Hematopoietic multipotent progenitor cell treated with erythropoietin and hydrocortisone succinate and interleukin-3 and kit ligand, for 17 days (in vitro differentiated cells): ENCODE results near the gene TRERF1.

Experiments used
- DNase-seq: peaks from one replicate; pipeline ENCODE4 v3.0.0-alpha.2; 2015; ENCODE audit warnings: low spot score

TRERF1 gene

DNA sequence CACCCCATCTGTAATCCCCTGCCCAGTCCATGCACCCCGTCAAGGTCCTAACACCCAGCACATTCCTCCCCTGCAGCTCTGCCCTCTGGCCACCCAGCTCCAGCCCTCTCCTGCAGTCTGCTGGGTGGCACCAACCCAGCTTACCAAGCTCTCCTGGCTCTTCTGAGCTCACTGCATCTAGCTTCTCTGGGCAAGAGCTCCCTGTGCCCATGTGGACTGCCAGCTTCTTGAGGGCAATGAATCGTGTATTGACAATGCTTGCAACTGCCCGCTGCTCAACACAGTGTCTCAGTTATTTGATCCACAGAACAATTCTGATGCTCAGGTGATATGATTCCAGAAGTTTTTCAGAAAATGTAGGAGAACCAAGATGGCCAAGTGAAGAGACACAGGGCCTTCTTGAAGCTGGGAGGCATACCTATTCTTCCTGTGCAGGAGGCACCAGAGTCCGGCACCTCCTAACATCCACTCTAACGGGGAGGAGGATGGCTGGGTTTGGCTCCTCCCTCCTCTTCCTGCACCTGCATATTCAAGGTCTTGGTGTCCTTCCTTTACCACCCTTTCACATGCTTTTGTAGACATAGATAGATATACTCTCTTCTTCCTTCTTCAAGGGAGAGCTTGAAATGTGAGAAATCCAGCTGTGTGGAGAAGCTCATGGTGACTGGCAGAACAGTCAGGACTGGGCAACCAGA lies 85.6 kb downstream of the TRERF1 start:
- no peak for DNase-seq

DNA sequence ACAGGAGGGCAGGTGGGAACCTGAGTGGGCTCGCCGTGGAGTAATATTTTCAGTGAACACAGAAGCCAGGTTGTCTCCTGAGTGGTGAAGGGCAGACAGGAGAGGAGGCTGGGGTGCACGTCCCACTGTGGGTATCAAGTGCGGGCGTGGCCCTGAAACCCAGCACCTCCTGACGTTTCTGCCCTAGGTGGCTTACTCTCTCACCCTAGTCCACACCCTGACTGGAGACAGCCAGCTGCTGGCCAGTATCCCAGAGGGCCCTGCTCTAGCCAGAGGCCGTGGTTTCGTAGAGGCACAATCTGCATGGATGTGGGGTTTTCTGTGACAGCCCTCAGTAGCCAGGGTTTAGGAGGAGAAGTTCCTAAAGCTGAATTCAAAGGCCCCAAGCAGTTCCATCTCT lies 86.7 kb downstream of the TRERF1 start:
- no peak for DNase-seq

DNA sequence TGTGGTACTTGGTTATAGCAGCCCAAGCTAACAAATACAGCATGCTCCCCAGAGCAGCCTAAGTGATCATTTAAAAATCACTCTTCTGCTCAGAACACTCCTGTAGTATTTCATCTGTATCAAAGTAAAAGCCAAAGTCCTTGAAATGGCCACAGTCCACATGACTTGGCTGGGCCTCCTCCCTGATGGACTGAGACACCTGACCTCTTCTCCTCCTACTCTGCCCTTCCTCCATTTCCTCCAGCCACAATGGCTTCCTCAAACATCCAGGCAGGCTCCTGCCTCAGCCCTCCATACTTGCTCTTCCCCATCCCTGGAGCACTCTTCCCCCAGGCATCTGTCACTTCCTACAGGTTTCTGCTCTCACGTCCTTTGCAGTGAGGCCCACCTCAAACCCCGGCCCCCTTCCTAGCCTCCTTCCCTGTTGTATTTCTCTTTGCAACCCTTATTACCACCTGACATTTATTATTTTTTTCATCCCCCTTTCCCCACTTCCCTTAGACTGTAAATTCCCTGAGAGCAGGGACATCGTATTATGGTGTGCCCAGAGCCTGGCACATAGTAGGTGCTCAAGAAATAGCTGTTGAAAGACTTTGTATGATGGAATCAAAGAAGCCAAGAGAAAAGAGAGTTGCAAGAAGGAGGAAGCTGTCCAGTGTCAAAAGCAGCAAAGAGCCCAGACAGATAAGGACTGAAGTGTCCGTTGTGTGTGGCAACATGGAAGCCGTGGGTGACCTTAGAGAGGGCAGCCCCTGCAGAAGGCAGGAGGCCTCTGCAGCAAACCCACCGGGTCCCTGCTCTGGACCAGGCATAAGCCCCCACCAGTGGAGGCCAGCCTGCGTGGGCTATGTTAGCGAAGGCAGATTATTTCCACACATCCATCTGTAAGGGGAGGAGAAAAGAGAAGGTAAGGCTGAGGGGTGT lies 87.5 kb downstream of the TRERF1 start:
- no peak for DNase-seq

DNA sequence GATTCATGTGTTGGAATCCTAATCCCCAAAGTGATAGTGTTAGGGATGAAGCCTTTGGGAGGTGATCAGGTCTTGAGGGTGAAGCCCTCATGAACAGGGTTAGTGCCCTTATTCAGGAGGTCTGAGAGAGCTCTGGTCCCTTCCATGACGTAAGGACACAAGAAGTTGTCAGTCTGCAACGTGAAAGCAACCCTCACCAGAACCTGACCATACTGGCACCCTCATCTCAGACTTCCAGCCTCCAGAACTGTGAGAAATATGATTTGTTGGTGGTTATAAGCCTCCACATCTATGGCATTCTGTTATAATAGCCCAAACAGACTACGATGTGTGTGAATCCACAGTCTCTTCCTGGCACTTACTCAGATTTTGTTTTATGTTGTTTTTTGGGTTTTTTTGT lies 90.7 kb downstream of the TRERF1 start:
- no peak for DNase-seq

DNA sequence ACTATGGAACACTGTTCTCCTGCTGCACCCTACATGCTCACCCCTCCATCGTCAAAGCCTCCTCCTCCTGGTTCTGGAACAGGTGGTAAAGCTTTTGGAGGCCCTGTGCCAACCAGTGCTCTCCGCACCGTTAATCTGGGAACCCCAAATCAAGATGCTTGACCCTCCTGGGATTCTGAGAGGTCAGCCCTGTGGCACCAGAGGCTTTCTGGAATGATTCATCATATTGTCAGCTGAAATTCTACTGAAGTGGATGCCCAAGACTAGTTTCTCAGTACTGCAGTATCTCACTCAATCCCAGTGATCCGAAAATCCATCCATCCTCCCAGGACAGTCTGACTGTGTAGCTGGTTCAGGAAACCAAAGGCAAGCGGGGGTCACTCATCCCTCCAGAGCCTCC lies 92.7 kb downstream of the TRERF1 start:
- no peak for DNase-seq

DNA sequence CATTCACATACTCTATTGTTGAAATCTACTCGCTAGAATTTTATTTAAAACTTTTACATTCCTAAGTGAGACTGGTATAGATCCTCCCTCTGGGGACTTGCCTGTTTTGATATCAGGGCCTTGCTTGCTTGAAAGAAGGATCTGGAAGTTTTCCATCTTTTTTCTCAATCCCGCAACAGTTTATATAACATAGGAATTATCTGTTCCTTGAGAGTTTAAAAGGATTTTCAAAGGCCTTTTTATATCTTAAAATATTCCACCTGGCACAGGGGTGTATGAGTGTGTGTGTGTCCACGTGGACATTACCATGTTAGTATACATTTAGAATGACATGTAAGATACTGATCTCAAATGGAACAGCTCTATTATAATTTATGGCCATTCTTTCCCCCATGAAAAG lies 96.3 kb downstream of the TRERF1 start:
- no peak for DNase-seq

DNA sequence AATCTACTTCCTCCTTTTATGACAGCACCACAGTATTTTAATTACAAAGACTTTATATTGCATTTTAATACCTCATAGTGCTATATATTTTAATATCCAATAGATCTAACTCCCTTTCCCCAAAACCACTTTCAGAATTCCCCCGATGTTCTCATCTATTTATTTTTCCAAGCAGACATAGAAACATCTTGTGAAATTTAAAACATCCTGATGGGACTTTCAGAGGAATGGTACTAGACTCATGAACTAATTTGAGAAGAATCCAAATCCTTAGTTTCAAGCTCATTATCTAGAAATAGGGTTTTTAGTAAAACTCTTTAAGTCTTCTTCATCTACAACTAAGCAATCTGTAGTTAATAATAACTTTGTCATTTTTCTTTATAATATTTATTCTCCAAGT lies 97.0 kb downstream of the TRERF1 start:
- no peak for DNase-seq

DNA sequence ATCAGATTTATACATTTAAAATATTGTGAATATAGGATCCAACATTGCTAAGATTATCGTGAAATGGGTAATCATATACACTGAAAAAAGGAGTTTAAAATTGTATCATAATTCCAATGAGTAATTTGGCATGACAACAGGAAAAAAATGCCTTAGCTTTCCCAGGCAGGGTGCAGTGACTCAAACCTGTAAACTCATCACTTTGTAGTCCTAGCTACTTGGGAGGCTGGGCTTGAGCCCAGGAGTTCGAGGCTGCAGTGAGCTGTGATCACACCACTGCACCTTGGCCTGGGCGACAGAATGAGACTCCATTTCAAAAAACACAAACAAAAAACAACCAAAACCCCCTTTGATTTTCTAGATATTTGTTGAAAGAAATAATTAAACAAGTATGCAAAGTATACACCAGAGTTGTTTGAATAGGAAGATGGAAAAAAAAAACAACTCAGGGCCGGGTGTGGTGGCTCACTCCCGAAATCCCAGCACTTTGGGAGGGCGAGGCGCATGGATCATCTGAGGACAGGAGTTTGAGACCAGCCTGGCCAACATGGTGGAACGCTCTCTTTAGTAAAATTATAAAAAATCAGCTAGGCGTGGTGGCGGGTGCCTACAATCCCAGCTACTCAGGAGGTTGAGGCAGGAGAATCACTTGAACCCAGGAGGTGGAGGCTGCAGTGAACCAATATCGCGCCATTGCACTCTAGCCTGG lies 98.7 kb downstream of the TRERF1 start:
- DNase-seq, result no peak

DNA sequence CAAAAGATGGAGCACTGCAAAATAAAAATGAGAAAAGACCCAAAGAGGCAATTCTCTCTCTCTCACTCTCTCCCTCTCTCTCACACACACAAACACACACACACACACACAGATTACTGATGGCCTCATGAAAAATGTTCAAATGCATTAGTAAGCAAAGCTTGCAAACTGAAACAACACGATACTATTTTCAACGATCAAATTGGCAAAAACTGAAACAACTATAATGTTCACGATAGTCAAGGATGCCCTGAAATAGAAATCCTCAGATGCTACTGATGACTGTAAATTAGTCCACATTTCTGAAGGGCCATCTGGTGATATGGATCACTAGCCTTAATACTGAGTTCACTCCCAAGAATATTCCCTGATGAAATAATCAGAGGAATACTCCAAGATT lies 100.8 kb downstream of the TRERF1 start:
- DNase-seq, result no peak

DNA sequence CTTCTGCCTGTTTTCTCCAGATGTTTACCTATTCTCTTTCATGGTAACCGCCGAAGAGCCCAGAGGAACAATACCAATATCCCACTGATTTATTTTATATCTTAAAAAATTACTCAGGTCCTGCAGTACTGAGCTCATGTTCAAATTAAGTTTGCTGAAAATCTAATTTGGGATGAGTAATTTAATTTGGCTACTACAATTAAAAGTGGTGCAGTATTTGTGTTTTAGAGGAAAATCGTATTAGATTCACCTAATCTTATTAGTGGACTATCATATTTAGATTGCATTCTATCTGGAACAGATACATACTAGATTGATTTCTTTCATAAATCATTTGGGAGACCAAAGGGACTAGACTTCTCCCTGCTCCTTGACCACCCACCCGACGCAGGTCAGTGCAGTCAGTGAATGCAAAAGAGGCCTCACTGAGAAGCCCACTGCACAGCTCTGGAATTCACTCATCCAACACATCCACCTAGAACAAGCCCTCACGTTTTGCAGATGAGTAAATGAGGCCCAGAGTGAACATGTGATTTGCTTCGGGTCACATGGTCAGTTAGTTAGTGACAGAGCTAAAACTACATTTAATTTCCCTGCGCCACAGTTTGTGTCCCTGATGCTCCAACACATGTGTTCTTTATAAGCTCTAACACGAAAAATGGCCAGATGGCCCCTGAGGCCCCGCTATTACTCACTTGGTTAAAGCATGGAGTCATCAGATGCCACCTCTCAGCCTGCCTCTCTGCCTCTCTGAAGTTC lies 101.8 kb downstream of the TRERF1 start:
- no peak for DNase-seq

DNA sequence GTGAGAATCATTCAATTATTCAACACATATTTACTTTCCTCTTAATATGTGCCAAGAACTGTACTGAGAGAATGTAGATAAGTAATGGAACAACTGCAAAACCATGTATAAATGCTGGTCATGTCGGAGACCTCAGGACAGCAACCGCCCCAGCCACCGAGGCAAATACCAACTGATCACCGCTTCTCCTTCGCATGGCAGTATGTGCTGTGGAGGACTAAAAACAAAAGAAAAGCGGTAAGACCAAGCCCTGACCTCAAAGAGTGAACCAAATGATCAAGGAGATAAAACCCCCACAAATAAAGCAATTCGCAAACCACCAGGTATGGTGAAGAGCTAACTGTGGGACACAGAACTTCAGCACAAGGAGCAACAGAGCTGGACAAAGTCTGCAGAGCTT lies 104.3 kb downstream of the TRERF1 start:
- DNase-seq, result no peak

DNA sequence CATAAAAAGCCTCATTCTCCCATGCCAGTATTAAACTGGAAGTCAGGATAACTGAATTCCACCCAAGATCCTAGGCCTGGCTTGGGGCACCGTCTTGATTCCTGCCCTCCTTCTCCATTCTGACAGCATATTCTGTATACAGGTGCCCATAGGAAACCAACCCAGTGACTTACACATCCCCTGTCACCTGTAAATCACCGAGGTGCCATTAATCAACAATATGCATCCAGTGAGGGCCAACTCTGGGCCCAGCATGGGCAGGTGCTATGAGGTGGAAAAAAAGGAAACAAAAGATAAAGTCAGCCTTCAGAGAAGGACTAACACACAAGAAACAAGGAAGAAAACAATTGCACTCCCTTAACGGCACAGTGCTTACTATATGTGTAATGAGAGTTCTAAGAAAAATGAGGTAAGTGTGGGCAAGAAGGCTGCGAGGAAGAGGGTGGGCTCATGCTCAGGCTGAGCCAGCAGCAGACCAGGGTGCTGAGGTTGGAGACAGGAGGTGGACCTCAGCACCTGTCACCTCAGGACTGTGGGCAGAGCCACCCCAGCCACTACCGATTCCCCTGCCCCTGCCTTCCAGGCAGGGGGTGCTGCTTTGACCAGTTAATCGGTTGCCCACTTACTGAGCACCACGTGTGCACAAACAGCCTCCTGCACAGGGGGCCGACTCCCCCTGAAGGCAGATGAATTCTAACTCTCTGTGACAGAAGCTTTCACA lies 105.9 kb downstream of the TRERF1 start:
- DNase-seq, result no peak

DNA sequence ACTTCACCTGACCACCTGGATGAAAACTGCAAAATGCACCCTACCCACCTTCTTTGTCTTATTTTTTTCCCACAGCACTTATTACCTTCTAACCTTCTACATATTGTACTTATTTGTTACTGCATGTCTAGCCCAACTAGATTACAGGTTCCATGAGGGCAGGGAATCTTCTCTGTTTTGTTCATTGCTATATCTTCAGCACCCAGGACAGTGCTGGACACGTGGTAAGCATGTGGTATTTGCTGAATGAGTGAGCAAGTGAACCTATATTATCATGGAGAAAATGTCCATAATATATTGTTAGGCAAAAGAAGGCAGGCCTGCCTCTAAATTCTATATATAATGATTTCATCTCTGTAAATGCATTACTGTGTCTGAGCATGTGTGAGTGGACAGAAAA lies 107.0 kb downstream of the TRERF1 start:
- DNase-seq, result no peak

DNA sequence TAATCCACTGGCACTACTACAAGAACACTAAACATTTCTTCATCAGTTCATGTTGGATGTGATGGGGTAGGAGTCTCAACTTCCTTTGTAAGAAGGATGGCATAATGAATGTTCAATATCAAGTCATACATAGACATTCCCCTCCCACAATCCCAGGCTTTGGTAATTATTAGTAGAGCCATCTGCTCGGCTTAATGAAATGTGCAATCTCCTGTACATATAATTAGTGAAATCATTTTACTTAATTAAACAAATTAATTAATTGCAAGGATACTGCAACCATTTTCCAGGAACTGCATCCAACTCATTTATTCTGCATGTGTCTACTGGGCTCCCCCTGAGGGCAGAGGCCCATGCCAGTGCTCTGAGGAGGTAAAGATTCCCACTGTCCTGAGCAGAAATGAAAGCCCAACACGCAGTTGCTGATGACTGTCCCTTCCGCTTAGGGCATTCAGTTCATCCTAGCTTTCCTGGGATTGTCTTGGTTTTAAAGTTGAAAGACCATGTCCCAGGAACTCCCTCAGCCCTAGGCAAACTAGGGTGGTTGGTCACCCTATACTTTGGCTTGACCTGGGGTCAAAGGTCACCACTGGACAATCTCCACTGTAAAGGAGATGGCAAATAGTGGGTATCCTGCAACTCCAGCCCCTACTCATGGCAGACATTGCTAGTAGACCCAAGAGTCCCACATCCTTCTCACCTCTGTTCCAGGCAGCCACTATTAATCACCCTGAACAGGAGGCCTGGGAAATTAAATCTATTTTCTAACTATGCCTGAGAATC lies 109.8 kb downstream of the TRERF1 start:
- no peak for DNase-seq

DNA sequence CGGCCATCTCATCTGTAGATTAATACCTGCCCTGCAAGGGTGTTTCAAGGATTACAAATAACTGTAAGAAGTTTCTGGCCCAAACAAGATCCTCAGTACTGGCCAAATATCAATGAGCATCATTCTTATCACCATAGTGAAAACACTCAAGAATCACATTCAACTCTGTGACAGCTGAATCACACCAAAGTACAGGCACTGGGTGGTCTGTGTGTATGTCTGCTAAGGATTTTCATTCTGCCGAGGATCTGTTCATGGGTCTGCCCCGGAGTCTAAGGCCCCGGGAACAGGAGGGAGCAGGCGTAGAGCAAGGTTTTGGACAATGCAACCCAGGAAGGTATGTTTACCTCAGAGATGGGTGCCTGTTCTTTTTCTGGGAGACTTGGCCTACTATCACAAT lies 110.5 kb downstream of the TRERF1 start:
- no peak for DNase-seq

DNA sequence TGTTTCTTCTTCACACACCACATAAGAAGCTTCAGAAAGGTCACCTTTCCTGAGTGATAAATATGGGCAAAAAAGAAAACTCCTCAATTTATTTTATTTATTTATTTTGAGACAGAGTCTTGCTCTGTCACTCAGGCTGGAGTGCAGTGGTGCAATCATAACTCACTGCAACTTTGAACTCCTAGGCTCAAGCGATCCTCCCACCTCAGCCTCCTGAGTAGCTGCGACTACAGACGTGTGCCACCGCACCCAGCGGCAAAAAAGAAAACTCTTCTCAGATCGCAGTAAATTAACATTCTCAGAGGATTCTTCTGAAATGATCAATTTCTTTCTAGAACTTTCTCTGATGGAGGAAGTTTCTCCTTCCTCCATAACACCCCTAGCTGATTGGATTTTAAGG lies 111.2 kb downstream of the TRERF1 start:
- DNase-seq, result no peak

DNA sequence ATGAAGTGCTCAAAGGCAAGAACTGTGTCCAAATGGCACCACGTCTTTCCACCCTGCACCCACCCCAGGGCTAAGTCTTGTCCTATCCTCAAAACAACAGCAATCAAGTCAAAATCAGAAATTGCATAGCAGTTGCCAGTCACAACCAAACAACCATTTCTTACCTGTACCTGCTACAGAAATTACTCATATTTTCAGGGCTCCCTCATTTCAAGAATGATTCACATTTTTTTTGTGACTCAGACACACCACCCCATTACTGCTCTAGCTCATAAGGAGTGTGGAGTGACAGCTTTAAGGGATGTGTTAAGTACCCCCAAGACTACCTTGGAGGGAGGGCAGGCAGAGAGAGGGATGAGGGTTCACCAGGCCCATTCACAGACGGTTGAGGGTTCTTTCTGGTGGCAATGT lies 111.7 kb downstream of the TRERF1 start:
- no peak for DNase-seq

DNA sequence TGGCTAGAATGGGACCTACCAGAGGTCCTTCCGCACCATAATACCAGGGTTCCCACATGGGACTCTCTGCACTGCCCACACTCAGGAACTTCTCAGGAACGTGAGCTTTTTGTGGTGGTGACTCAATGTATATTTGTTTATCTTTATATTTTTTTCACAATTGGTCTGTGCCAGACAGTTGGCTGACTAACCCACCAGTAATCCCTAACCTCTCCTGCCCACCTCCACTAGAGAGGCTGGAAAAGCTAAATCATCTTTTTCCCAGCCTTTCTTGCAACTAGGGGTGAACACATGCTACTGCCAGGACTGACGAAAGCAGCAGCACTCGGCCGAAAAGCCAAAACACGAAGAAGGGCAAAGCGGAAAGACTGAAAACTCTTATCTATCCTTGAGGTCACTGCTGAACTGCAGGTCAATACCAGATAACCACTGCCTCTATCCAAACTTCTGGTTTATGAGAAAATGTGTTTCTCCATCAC lies 112.9 kb downstream of the TRERF1 start:
- no peak for DNase-seq

DNA sequence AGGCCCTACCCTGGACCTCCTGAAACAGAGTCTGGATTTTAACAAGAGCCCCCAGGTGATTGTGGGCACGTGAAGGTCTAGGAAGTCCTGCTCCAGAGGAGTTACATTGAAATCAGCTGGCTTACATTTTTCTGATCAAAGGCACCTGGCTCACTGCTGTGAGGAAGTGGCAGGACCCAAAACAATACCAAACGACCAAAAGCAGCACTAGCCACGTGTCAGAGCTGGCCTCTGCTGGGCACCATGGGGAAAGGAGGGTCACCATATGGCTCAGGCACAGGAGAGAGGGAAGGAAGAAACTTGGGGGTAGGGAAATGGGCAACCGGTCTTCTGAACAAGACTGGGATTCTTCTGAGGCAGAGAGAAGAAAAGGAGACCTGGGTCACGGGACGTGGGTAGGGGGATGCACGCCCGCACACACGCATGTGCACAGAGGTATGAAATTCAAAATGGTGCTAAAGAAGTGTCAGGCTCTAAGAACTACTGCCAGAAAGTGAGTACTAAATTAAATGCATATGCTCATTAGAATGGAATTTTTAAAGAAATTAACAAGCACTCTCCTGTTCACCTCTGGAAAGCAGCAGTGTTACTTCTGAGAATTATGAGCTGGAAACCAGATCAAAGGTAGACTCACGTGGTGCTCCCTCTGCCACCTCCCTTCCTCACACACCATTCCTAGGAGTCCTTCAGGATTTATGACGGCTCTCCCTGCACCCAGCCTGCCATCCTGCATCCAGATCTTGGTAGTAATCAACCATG lies 113.6 kb downstream of the TRERF1 start:
- DNase-seq, result no peak

DNA sequence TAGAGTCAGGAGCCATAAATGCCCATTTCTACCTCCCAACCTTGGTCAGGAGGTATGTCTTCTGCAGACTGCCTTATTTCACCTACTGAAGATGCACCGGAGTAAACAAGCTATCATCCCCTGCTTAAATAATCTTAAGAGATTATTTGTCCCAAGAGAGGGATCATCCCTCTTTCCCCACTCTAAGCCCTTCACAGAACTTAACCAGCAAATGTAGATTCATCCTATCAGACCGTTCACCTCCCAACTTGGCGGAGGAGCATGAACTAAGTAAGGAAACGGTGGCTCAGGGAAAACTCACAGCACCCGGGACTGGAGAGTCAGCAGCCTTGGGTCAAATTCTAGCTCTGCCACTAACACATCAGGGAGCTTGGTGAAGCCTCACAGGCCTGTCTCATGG lies 115.3 kb downstream of the TRERF1 start:
- DNase-seq, result no peak
